ENCODE results near the gene NINL.

The NINL gene

GRCh38 chr20:25498280-25498606 is 87.1 kb downstream of the NINL start:
- no peak for DNase-seq

GRCh38 chr20:25497586-25498279 is 87.6 kb downstream of the NINL start:
- DNase-seq, result no peak

- DNase-seq, result no peak
Observed at GRCh38 chr20:25496968-25497401, 88.3 kb downstream of the NINL start.

GRCh38 chr20:25496165-25496967 is 89.0 kb downstream of the NINL start:
- no peak for DNase-seq

- no peak for DNase-seq
Observed at GRCh38 chr20:25495189-25495824, 90.0 kb downstream of the NINL start.

- DNase-seq, result no peak
Observed at GRCh38 chr20:25494506-25495188, 90.7 kb downstream of the NINL start.

GRCh38 chr20:25493748-25494505 is 91.4 kb downstream of the NINL start:
- DNase-seq, result no peak

- DNase-seq, result no peak
Observed at GRCh38 chr20:25493137-25493536, 92.2 kb downstream of the NINL start.

- no peak for DNase-seq
Observed at GRCh38 chr20:25491446-25492038, 93.8 kb downstream of the NINL start.

GRCh38 chr20:25490656-25491445 is 94.5 kb downstream of the NINL start:
- no peak for DNase-seq

GRCh38 chr20:25489221-25489871 is 96.0 kb downstream of the NINL start:
- DNase-seq, result no peak

- DNase-seq, result no peak
Observed at GRCh38 chr20:25487975-25488374, 97.4 kb downstream of the NINL start.

- DNase-seq, result no peak
Observed at GRCh38 chr20:25487306-25487705, 98.0 kb downstream of the NINL start.

- DNase-seq, result no peak
Observed at GRCh38 chr20:25486377-25486776, 99.0 kb downstream of the NINL start.

- DNase-seq, result no peak
Observed at GRCh38 chr20:25485872-25486271, 99.5 kb downstream of the NINL start.

GRCh38 chr20:25484911-25485511 is 100.3 kb downstream of the NINL start:
- peak; percentile 11 for DNase-seq

GRCh38 chr20:25484224-25484846 is 101.0 kb downstream of the NINL start:
- DNase-seq, result no peak

- DNase-seq, result no peak
Observed at GRCh38 chr20:25483431-25484132, 101.7 kb downstream of the NINL start.

- DNase-seq, result no peak
Observed at GRCh38 chr20:25481918-25482253, 103.4 kb downstream of the NINL start.

Data from CD4-positive, alpha-beta T cell treated with Interleukin-4 for 4 hours (primary cell).